AG08395 (cell line): ENCODE measurements around the gene USP24.
"Not testable (repeated sequence)": the region's sequence is repeated elsewhere in the genome, so short reads cannot be mapped to it uniquely, and the experiment has no call there.

Source experiments
- DNase-seq: peaks from one replicate; pipeline ENCODE4 v3.0.0; 2012; ENCODE audit warnings: mixed read lengths, low spot score

The USP24 gene

DNA sequence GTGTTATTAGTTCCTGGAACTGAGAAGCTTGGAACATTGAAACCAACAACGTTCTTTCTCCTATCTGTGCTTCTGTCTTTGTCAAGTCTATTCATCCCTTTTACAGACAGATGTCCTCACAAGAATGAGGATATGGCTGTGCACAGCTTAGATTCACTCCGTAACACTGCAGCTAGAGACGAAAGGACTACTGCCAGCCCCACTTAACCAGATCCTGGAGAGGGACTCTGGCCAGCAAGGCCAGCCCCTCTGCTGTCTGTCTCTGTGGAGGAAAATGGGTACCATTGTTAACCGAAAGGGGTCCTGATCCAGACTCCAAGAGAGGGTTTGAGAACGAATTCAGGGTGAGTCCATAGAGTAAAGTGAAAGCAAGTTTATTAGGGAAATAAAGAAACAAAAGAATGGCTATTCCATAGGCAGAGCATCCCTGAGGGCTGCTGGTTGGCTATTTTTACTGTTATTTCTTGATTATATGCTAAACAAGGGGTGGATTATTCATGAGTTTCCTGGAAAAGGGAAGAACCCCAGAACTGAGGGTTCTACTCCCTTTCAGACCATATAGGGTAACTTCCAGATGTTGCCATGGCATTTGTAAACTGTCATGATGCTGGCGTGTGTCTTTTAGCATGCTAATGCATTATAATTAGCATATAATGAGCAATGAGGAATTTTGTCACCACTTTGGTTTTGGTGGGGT lies 17.4 kb upstream of the USP24 start:
- no peak for DNase-seq

DNA sequence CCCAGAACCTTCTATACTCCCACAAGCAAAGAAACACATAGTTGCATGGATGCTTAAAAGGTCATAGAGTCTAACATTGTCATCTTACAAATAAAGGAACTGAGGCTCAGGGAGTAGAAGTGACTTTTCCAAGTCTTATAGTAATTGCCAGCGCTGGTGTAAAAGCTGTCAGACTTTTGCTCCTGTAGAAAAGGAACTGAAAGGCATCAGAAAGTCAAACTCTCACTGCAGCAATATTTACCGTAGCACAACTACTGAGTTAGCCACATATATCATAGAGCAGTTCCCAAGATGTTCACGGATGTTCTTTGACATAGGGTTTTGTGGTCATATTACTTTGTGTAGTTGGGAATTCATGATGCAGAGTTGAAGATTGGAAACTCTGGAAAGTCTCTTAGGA lies 16.6 kb upstream of the USP24 start:
- no peak for DNase-seq

DNA sequence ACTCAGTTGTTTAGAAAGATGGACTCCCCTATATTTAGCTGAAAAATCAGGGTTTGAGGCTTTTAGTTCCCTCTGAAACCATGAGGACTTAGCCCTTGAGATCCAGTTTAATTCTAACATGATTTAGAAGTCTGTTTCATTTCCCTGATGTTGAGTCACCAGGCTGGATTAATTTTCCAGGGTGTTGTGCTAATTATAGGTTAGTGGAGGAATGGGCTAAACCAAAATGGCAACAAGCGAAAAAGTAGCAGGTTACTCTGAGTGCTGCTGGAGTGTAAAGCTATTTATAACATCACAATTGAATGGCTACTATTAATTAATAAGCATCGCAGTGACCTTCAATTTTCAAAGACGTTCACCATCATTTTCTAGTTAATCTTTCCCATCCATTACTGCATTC lies 15.5 kb upstream of the USP24 start:
- DNase-seq: no peak

DNA sequence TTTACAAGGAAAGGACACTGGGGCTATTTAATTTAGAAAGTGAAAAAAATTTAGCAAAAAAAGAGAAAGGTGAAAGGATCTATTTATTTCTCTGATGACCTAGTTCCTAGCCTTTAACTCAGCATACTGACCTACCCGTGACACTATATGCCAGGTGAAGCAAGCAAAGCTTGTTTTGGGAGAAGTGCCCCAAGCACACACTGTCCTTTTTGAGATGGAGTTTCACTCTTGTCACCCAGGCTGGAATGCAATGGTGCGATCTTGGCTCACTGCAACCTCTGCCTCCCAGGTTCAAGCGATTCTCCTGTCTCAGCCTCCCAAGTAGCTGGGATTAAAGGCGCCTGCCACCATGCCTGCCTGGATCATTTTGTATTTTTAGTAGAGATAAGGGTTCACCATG lies 14.6 kb upstream of the USP24 start:
- DNase-seq: not testable (repeated sequence)

DNA sequence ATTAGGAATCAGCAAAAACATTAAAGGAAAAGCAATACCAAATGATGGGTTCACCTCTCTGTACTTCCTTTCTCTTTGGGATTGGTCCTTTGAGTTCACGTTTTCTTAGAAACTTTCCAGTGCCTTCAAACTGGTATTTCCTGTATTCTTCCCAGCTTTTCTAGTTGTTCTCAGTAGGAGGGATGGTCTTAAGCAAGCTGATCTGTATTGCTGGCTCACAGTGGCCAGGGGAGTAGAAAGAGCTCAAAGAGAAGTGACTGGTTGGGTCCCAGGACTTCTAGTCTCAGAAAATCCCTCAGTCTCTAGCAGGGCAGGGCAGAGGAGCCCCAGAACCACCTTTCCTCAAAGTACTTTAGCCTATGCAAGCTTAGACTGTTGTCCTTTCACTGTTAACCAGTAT lies 10.1 kb upstream of the USP24 start:
- DNase-seq: no peak

DNA sequence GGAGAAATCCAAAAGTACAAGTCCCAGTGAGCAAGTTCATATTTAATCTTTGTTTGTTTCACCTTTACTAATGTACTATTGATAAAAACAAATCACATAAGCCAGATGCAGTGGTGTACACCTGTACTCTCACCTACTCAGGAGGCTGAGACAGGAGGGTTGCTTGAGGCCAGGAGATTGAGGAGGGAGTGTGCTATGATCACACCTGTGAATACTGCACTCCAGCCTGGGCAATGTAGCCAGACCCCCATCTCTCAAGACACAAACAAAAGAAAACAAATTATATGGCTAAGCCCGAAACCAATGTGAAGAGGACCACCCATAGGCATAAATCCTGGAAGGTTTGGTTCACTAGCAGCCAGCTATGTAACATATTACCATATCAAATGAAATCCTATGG lies 9.6 kb upstream of the USP24 start:
- no peak for DNase-seq

DNA sequence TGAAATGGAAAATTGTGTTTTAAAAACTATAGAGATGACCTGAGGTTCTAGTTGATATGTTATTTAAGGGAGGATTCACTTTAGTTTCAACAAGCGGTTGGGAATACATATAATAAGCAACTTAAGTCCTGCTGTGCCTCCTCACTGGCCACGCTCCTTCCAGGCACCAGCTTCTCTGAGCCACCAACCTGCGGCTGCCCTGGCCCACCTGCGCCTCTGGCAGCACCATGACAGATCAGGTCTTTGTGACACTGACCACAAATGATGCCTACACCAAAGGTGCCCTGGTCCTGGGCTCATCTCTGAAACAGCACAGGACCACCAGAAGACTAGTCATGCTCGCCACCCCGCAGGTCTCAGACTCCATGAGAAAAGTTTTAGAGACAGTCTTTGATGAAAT lies 7.0 kb upstream of the USP24 start:
- no peak for DNase-seq

DNA sequence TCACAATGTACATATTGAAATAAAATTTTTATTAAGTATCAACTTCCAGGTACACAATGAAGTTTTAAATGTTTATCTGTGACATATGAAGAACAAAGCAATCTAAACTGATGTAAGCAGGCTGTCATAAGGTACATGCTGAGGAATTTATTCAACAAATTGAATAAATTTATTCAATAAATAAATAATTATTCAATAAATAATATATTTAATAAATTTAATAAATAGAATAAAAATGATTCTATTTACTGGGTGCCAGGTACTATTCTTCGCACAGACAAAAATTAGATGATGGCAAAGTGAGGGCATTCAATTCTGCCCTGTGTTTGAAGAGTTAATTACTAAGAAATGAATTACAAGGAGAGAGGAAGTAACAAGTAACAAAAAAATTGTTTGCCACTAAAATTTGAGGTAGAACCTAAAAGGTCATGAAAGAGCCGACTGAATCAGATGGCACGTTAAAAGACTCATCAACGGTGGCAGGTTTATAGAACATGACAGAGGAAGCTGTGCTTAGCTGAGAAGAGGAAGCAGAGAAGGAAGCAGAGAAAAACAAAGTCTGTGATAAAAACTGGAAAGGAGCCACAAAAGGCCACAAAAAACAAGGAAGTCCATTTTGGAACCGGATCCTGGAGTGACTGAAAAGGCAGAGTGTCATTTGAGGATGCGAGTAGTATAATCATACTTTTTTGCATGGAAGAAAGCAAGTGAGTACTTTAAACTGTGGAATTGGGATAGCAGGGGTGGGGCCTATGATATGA lies 2.2 kb upstream of the USP24 start:
- no peak for DNase-seq

DNA sequence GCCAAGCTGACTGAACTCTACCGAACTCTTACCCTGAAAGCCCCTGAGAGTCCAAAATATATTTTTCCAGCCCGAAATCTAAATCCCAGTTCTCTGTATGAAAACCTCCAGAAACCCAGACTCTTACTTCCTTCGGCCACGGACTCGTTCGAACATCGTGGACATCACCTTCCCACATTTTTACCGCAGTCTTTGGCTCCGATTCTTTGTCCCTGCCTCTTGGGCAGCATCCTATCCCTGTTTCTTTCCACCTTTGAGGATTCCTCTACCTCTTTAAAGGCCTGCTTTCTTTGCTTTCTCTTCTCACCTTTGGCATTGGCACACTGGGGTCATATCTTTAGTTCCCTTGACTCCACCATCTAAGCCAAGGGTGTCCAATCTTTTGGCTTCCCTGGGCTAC lies 932 bp upstream of the USP24 start:
- no peak for DNase-seq

DNA sequence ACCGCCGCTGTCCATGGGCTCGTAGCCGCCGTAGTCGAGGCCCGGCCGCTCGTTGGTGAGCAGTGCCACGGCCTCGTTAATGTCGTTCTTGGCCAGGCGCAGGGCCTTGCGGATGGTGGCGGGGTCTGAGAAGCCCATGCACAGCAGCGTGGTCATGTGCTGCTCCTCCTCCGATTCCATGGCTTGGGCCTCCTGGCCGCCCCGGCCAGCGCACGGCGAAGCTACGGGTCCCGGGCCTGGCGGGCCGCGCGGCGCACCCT lies 300 bp downstream of the USP24 start:
- peak; percentile 48 for DNase-seq

DNA sequence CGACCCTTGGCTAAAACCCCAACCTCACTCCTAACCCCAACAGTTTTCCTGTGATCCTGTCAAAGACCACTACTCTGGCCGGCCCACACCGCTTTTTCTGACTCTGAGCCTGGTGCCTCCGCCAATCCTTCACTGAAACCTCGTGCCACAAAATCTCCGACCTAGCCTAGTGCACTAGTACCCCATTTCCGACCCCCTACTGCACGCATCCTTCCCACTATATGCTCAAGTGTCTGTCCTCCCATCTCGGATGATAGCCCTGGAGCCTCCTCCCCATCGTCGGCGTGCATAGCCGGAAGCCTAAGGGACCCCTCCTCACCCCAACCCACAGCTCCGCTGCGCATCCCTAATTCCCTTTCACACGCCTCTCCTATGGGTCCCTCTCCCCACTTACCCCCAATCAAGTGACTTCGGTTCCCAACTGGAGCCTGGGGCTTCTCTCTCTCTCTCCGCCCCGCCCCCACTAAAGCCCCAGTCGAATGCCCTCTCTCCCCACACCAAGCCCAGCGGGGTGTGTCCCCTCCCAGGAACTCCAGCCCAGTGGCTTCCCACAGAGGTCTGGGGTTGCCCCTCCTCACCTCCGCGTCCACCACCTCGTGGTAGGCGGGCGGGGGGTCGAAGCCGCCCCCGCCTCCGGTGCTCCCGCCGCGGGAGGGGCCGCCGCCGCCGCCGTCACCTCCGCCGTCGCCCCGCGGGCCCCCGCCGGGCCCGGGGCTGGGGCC lies 791 bp downstream of the USP24 start:
- no peak for DNase-seq

DNA sequence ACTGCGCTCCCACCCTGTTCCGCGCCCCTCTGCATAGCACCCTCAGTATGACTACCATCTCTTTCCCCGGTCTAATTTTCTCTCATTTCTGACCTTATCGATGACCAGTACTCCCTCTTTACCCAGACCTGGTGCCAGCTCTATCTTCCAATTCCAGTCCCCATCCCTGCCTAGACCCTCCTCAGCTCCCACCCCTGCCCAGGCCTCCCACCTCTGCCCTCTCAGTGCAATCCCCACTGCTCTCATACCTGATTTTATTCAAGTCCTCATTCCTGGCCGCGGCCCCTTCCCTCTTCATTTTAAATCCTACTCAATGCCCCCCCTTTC lies 1.3 kb downstream of the USP24 start:
- DNase-seq: no peak

DNA sequence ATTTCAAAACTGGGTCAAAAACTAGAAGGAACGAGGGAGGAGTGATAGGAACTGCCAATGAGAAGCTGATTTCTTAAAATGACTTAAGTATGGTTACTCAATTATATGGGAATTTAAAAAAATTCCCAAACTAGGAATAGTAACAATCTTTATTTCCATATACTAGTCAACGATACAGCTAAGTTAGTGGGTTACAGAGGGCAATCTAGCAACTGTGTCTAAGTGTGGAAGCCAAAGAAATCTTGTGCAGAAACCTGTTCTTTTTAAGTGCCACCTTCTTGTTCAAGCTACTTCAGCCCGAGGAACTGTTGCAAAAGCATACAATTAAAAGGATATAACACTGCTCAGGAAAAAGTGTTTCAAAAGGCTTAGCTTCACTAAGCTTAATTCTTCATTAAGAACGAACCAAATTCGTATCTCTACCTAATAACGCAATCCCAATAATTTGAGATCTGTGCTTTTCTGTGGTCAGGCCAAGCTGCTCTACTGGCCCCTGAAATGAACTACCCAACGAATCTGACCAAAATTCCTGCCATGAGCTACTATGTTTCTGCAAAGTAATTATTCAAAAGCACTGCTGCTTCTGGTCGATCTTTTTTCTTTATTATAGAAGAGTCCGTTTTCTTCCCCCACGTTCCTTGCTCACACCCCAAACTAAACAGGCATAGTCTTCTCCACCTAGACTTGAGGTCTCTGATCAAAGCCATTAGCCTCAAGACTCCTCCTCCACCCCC lies 1.8 kb downstream of the USP24 start:
- no peak for DNase-seq

DNA sequence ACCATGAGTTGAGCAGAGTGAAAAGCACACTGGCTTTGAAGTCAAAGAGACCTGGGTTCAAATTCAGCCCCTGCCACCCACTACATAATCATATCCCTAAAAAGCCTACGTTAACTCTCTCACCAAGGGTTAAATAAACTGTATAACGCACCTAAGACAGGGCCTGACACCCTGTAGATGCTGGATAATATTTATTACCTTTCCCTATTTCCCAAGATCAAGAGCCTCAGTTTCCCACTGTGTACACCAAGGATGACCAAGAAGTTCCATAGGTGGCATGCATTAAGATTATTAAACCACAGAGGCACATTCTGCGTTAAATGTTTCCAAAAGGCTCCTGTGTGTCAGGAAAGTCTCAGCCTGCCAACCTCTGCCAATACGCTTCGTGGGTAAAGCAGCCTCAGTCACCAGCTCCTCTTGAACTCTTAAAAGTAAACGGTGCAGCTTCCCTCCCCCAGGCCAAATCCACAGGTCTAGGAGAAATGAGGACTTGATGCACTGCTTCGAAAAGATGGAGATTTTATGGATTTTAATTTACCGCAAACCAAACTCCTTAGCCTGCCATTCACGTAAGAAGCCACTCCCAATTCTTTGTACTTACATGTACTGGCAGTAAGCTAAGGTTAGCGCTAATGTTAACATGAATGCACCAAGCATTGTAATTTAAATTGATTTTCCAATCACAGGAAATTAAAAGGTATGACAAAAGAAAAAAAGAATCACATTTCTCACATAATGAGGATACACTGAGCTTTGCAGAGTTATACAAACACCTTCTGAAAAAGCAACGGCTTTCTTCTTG lies 2.6 kb downstream of the USP24 start:
- no peak for DNase-seq

DNA sequence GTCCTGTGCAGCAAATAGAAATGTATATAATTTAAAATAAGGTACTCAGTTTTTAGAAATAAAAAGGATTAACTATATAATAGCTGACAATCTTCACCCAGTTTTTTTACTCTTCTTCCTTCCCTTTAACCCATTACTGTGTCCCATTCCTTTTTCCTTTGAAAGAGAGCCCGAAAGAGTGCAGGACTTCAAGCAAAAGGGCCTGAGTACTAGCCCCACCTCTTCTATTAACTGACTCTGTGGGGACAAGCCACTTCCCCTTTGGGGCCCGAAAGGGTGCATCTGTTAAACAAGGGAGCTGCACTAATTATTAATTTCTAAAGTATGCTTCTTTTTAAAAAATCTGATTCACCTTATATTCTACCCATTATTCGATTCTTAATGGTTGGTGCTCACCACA lies 3.3 kb downstream of the USP24 start:
- no peak for DNase-seq

DNA sequence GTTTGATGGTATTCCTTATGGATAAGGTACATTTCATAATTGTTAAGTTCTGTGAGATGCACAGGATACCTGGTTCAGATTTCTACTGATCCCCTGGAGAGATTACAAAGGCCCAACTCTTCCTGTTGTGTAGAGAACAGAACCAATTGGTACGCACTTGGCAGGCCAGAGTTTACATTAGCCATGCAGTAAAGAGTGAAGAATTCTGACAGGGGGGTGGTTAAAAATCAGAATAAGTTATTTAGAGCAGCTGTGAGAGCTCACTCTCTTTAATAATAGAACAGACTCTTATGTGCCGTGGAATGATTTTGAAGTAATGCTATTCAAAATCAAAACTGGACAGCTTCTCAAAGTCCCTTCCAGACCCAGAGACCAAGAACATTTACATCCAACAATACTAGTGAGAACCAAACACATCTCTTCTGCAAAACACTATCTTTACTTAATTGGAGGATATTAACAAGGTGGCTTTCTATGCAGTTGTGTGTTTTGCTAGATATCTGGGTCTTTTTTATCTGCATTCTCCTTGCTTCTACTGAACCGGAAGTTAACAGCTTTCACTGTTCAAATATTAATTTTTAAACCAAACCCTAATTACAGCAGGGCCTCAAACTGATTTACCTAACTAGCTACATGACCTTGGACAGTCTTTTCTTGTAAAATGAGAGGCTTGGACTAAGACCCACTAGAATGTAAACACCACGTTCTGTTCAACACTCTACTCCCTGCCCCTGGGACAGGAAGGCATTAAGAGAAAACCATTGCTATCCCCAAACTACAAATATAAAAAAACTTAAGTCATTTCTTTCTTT lies 4.0 kb downstream of the USP24 start:
- DNase-seq: no peak

DNA sequence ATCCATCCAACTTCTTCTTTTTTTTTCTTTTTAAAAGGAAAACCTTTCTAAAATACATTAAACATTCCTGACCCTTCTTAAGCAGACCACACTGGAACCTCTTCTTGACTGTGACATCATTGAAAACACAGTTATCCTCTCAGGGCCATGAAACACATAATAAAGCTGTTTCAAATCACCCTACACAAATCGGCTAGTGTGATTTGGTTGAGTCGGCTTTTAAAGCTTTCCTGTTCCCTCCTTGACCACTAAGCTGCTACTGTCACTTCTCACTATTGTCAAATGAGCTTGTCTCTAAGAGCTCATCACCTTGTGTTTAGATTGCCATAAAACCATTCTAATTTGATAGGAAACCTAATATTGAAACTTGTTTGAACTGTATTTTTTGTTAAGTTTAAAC lies 5.9 kb downstream of the USP24 start:
- no peak for DNase-seq

DNA sequence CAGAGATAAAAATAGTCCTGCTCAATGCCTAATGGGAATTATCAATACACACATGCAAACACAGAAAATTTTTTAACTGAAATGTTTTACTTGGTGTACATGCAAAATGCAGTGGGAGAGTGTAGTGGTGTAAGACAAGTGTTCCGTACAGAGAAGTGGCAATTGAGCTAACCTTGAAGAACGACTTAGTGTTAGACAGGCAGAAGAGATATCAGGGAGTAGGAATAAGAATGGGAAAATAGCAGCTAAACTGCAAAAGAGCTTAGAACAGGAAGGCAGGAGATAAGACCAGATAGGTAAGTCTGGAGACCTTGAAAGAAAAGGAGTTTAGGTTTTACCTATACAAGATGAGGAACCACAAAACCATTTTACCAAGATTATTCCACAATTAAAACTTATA lies 9.0 kb downstream of the USP24 start:
- no peak for DNase-seq

DNA sequence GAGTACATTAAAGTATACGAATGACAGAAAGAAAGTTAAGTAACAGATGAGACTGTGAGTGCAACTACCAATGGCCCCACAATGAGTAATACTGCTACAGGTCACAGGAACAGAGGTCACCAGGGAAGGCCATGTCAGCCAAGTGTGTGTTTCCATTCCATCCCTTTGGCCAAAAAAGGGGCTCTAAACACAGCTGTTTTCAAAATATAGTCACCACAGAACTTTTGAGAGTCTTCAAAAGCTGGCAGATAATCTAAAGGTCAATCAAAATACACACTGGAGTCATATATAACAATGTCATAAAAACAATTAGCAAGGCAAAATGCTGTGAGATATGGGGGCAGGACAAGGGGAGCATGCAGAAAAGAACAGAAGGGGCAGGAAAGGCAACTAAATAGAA lies 10.2 kb downstream of the USP24 start:
- DNase-seq: no peak

DNA sequence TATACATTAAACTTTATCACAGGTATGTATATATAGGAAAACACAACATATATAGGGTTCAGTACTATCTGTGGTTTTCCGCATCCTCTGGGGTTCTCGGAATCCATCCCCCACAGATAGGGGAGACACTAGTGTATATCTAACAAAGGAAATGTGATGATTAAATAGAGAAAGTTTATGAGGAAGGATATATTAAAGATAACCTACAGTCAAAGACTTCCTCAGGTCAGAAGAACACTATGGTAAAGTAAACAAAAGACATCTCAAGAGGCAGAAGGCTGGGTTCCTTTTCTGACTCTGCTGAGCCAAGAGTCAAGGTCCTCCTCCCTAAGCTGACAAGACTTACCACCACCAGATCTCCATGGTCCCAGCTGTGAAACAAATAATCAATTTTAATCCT lies 12.1 kb downstream of the USP24 start:
- DNase-seq: no peak

DNA sequence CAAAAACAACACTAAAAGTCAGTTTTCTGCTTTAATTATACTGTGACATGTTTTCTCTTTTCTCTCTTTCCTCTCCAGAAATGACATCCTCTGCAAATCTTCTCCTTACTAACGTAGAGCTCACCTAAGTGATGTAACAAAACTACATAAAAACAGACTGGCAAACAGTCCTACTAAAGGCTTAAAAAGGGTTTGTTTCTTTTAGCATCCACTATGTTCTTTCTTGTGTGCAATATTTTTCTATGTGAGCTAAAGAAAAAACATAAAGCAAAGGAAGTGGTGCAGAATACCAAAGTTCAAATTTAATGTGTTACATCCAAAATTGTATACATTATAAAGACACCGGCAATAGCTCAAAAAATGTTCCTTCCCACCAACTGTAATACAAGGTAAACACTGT lies 14.5 kb downstream of the USP24 start:
- DNase-seq: no peak
